Activated naive CD8-positive, alpha-beta T cell treated with anti-CD3 and anti-CD28 coated beads, Interleukin-2, amount 50 U/mL, for 24 hours (primary cell): ENCODE measurements around the gene ACTRT2.

Experiments
- ATAC-seq: fragments of 150-1000 bp; cut with Tn5 transposase; one replicate; pipeline ENCODE4 v1.10.0; 2021
- DNase-seq: peaks from one replicate; pipeline ENCODE4 v3.0.0; 2021
- H3K27ac Mint-ChIP-seq: one replicate; pipeline ENCODE4 v1.8.0; 2021; ENCODE audit warnings: mild to moderate bottlenecking, mixed read lengths
- H3K27me3 Mint-ChIP-seq: one replicate; pipeline ENCODE4 v1.8.0; 2021; ENCODE audit warnings: mixed read lengths
- H3K36me3 Mint-ChIP-seq: one replicate; pipeline ENCODE4 v1.8.0; 2021; ENCODE audit warnings: low read depth, mixed read lengths
- H3K4me1 Mint-ChIP-seq: one replicate; pipeline ENCODE4 v1.8.0; 2021; ENCODE audit warnings: mixed read lengths
- H3K4me3 Mint-ChIP-seq: one replicate; pipeline ENCODE4 v1.8.0; 2021; ENCODE audit warnings: mild to moderate bottlenecking, moderate library complexity, mixed read lengths
- H3K9me3 Mint-ChIP-seq: one replicate; pipeline ENCODE4 v1.8.0; 2021; ENCODE audit warnings: mixed read lengths

ACTRT2 gene

DNA sequence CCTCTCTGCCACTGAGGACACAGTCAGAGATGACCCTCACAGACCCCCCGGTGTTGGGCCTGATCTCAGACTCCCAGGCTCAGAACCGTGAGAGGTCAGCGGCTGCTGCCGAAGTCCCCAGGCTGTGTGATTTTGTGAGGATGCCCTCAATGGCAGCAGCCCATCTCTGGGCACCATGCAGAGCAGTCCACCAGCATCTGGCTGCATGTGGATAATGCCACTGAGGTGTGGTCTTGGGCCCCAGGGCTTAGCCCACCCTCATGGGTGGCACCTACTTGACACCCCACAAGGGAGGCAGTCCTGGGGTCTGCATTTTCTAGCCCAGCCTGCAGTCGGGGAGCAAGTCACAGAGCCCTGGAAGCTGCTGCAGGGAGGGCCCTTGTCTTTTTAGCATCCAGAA is 5.5 kb upstream of the ACTRT2 start:
- Mint-ChIP-seq H3K4me3 (no peak overlapping the region), H3K9me3 (no peaks in the 10 kb centered on the region), H3K27ac (no peak overlapping the region), H3K27me3 (peaks cover 6% of the 10 kb centered on the region), H3K4me1 (peaks cover 3% of the 10 kb centered on the region), H3K36me3 (no peaks in the 10 kb centered on the region)
- ATAC-seq (no peak), DNase-seq (no peak)

DNA sequence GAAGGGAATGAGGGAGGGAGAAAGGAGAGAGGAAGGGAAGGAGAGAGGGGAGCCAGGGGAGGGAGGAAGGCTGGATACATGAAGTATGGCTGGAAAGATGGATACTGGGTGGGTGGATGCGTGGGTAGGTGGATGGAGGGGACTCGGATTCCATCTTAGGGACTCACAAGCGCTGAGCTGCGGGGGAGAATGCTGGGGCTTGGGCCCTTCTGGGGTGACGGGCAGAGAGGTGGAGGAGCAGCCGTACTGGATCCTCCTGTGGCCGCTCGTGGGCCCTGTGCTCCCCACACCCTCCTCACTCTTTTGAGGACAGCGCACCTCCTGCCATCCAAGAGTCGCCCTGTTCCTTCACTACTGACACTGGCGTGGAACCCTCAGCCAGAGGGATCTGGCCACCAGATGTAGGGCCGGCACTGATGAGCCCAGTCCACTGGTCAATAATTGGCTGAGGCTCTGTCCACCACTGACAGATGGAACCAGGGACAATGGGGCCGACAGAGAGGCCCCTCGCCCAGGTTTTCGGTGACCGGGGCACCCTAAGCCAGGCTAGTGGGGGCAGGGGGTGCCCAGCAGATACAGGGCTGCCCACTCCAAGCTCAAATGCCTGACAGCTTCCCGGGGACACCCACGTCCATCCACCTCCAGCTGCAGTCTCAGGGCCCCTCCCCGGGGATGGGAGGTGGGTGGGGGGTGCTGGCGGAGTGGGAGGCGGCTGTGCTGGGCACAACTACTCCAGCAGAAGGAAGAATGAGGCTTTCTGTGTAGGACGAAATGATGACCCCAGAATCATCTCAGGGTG is 4.4 kb upstream of the ACTRT2 start:
- no peak for ATAC-seq
- Mint-ChIP-seq H3K36me3 (no peaks in the 10 kb centered on the region), H3K4me3 (no peak overlapping the region), H3K27me3 (peaks cover 5% of the 10 kb centered on the region), H3K9me3 (no peaks in the 10 kb centered on the region), H3K4me1 (peaks cover 3% of the 10 kb centered on the region), H3K27ac (no peak overlapping the region)
- DNase-seq: no peak

DNA sequence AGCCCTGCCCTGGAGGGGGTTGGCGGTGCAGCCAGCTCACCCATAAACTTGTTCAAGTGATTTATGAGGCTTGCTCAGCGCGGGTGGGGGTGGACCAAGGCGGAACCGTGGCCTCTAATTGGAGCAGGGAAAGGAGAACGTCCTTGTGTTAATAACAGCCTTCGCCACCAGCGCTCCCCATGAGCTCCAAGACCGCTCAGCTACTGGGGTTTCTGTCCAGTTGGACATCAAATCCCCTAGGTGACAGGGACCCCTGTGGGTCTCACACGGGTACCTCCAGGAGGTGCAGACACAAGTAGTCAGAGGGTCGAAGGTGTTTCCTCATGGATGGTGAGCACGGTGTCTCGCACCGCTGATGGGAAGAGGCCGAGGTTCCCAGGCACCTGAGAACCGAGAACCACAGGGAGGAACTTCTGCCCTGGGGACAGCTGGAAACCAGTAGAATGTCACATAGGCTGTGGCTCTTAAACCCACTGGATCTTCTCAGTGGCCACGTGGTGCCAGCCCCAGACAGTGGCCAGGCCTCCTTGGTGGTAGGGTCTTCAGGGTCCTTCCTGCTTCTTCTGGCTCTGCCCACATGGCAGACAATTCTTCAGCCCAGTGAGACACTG is 3.7 kb upstream of the ACTRT2 start:
- Mint-ChIP-seq H3K27me3 (peaks cover 5% of the 10 kb centered on the region), H3K4me3 (no peak overlapping the region), H3K4me1 (peaks cover 3% of the 10 kb centered on the region), H3K27ac (no peak overlapping the region), H3K9me3 (no peaks in the 10 kb centered on the region), H3K36me3 (no peaks in the 10 kb centered on the region)
- DNase-seq (no peak), ATAC-seq (no peak)

DNA sequence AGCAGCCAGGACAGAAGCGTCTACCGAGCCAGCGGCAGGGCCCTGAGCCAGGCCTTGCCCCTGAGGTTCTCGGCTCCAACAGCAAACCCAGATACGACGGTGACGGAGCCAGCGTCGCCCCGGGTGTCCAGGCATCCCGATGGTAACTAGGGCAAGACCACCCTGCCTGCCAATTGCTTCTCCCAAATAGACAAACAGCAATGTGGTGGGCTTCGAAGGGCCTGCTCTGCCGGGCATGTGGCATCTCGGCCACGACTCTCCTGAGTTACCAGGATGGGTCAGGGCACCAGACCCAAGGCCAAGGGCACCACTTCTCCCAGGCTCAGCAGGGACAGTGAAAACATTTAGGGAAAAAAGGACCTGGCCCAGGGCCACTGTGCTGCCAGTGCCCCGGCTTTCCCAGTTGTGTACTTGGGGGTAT is 3.2 kb upstream of the ACTRT2 start:
- Mint-ChIP-seq H3K4me1 (peaks cover 2% of the 10 kb centered on the region), H3K27me3 (peaks cover 5% of the 10 kb centered on the region), H3K4me3 (no peak overlapping the region), H3K36me3 (no peaks in the 10 kb centered on the region), H3K27ac (no peak overlapping the region), H3K9me3 (no peaks in the 10 kb centered on the region)
- DNase-seq: no peak
- no peak for ATAC-seq

DNA sequence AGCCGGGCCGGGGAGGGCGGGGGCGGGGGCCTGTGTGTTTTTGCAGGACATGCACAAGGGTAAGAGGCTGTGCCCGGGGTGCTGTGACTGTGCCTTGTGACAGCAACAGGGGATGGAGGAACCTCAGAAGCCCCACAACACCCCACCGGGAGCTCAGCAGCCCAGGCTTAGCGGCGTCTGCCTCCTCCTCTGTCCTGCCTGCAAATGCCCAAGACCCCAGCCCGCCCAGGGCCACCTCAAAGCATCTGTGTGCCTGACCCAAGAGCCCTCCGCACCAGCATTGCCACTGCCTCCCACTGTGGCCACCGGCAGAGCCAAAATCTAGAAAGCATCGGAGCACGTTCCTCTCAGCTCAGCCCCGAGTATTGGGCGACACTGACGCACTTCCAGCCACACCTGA is 2.7 kb upstream of the ACTRT2 start:
- Mint-ChIP-seq H3K27me3 (no peaks in the 10 kb centered on the region), H3K4me3 (no peak overlapping the region), H3K9me3 (no peaks in the 10 kb centered on the region), H3K4me1 (no peaks in the 10 kb centered on the region), H3K27ac (no peak overlapping the region), H3K36me3 (no peaks in the 10 kb centered on the region)
- ATAC-seq: no peak
- no peak for DNase-seq

DNA sequence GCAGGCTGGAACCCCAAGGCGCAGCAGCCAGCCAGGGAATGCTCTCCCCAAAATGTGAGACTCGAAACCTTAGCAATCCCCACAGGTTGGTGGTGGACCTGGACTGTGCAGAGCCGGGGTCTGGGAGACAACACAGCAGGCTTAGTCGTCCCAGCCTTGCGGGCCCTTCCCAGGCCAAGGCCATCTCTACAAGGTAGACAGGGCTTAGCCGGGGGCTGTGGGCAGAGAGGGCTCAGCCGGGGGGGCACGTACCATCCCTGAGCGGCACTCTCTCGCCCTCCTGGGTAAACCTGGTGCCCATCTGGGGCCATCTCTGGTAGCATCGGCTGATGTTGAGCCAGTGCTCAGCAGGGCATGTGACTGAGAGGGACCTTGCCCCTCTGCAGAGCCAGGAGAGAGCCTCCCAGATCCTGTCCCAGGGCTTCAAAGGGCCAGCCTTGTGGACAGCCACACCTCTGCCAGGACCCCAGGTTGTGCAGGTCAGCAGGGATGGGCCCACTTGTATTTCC is 2.2 kb upstream of the ACTRT2 start:
- ATAC-seq: no peak
- Mint-ChIP-seq H3K9me3 (no peaks in the 10 kb centered on the region), H3K4me1 (no peaks in the 10 kb centered on the region), H3K36me3 (no peaks in the 10 kb centered on the region), H3K4me3 (no peak overlapping the region), H3K27ac (no peak overlapping the region), H3K27me3 (no peaks in the 10 kb centered on the region)
- no peak for DNase-seq

DNA sequence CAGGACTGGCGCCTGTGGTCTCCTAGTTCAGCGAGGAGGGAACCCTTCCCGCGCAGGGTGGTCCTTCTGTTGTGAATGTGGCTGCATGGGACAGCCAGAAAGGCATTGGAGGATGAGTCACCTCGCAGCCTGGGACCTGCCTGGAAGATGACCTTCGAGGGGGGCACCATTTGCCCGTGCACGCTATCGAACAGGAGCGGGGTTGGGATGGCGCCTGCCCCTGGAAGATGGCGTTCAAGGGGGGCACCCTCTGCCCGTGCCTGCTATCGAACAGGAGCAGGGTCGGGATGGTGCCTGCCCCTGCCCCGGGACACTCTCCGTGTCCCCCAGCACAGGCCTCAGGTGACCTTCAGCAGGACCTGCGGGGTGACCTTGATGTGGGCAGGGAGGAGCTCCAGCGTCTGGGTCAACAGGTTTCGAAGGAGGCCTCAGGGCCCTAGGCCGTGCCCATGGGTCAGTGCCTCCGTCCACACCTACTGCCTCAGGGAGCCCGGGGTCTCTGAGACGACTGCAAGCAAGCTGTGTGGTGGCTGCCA is 1.7 kb upstream of the ACTRT2 start:
- DNase-seq (no peak), ATAC-seq (no peak)
- Mint-ChIP-seq H3K27ac (no peak overlapping the region), H3K27me3 (no peaks in the 10 kb centered on the region), H3K4me3 (no peak overlapping the region), H3K36me3 (no peaks in the 10 kb centered on the region), H3K4me1 (no peaks in the 10 kb centered on the region), H3K9me3 (no peaks in the 10 kb centered on the region)

DNA sequence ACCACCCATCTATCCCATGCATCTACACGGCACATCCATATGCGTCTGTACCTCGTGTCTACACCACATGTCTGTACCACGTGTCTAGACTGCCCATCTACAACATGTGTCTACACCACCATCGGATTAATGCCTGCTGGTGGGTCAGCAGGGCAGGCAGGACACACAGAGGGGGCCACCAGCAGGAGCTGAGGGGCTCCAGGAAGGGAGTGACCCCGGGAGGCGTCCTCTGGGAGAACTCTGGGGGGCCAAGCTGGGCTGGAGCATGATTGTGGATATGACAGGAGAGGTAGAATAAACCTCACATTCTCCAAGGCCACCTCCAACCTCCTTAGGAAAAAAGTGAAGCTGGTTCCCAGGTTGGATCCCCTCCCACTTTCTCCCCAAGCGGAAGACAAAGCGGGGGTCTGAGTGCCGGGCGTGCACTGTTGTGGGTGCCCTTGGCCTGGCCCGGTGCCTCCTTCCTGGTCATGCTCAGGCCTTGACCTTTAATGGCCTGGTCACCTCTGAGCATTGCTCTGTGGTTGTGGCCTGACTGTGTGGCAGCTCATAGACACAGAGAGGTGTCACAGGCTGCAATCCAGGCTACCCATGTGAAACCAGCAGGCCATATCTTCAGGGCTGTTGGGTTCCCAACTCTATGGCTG is 881 bp upstream of the ACTRT2 start:
- no peak overlapping the region for H3K4me3 Mint-ChIP-seq
- no peak for ATAC-seq
- no peak overlapping the region for H3K27ac Mint-ChIP-seq
- H3K4me1 Mint-ChIP-seq: no peaks in the 10 kb centered on the region
- H3K36me3 Mint-ChIP-seq: no peaks in the 10 kb centered on the region
- no peaks in the 10 kb centered on the region for H3K9me3 Mint-ChIP-seq
- DNase-seq: no peak
- no peaks in the 10 kb centered on the region for H3K27me3 Mint-ChIP-seq

DNA sequence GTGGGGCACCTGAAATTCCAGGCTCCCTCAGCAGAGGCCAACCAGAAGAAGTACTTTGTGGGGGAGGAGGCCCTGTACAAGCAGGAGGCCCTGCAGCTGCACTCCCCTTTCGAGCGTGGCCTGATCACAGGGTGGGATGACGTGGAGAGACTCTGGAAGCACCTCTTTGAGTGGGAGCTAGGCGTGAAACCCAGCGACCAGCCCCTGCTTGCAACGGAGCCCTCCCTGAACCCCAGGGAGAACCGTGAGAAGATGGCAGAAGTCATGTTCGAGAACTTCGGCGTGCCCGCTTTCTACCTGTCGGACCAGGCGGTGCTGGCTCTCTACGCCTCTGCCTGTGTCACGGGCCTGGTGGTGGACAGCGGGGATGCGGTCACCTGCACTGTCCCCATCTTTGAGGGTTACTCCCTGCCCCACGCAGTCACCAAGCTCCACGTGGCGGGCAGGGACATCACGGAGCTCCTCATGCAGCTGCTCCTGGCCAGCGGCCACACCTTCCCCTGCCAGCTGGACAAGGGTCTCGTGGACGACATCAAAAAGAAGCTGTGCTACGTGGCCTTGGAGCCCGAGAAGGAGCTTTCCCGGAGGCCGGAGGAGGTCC is 634 bp downstream of the ACTRT2 start:
- no peaks in the 10 kb centered on the region for H3K9me3 Mint-ChIP-seq
- no peak overlapping the region for H3K4me3 Mint-ChIP-seq
- no peak for ATAC-seq

DNA sequence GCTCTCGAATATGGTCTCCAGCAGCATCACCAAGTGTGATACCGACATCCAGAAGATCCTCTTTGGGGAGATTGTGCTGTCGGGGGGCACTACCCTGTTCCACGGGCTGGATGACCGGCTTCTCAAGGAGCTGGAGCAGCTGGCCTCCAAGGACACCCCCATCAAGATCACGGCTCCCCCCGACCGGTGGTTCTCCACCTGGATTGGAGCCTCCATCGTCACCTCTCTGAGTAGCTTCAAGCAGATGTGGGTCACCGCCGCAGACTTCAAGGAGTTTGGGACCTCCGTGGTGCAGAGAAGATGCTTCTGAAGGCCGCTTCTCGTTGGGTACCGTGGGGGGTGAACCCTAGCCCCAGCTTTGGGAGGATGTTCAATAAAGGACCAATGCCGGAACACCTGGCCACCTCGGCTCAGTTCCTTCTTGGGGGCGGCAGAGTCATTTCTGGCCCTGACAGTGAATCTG is 1.3 kb downstream of the ACTRT2 start:
- no peaks in the 10 kb centered on the region for H3K9me3 Mint-ChIP-seq
- H3K36me3 Mint-ChIP-seq: no peaks in the 10 kb centered on the region

More for the DNA sequence above, 634 bp downstream of the ACTRT2 start:
- no peaks in the 10 kb centered on the region for H3K36me3 Mint-ChIP-seq
- H3K27ac Mint-ChIP-seq: no peak overlapping the region
- no peaks in the 10 kb centered on the region for H3K27me3 Mint-ChIP-seq
- DNase-seq: no peak
- H3K4me1 Mint-ChIP-seq: no peaks in the 10 kb centered on the region

DNA sequence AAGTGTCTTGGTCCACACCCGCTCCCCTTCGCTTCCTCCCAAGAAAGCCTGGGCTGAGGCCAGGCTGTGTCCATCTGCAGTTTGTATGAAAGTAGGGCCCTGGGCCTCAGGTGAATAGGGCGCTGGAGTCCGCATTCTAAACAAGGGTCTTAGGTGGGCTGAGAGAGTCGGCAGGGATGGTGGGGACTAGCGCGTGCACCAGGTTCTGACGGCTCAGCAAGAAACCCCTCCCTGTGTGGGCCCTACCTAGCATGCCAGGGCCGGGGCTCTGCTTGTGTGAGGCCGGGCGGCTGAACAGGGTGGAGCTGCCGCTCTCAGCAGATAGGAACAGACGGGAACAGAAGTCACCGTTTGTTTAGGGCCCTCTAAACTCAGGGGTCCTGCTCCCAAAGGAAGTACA is 1.7 kb downstream of the ACTRT2 start:
- DNase-seq (no peak), ATAC-seq (no peak)
- H3K27ac Mint-ChIP-seq: no peak overlapping the region
- no peak overlapping the region for H3K4me3 Mint-ChIP-seq
- no peaks in the 10 kb centered on the region for H3K27me3 Mint-ChIP-seq
- H3K4me1 Mint-ChIP-seq: no peaks in the 10 kb centered on the region
- no peaks in the 10 kb centered on the region for H3K36me3 Mint-ChIP-seq
- no peaks in the 10 kb centered on the region for H3K9me3 Mint-ChIP-seq

More for the DNA sequence above, 1.3 kb downstream of the ACTRT2 start:
- Mint-ChIP-seq H3K4me3 (no peak overlapping the region), H3K4me1 (no peaks in the 10 kb centered on the region), H3K27me3 (no peaks in the 10 kb centered on the region), H3K27ac (no peak overlapping the region)
- DNase-seq: no peak
- ATAC-seq: no peak

DNA sequence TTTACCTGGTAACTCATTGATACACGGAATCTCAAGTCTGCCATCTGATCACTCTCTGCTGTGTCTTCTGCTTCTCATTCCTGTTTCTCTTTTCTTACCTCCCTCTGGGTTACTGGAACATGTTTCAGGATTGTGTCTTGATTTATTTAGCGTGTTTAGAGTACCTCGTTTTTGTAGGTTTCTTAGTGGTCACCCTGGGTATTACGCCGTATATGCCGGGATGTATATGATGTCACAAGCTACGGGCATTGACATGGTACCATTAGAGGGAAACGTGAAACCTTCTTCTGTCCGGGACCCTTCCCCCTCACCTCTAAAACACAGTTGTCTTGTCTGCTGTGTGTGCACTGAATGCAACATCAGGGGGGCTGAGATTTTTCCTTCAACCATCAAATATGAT is 2.8 kb downstream of the ACTRT2 start:
- no peaks in the 10 kb centered on the region for H3K4me1 Mint-ChIP-seq
- no peak for DNase-seq
- H3K36me3 Mint-ChIP-seq: no peaks in the 10 kb centered on the region
- H3K27ac Mint-ChIP-seq: no peak overlapping the region
- H3K9me3 Mint-ChIP-seq: no peaks in the 10 kb centered on the region
- no peak overlapping the region for H3K4me3 Mint-ChIP-seq
- ATAC-seq: no peak
- H3K27me3 Mint-ChIP-seq: no peaks in the 10 kb centered on the region

DNA sequence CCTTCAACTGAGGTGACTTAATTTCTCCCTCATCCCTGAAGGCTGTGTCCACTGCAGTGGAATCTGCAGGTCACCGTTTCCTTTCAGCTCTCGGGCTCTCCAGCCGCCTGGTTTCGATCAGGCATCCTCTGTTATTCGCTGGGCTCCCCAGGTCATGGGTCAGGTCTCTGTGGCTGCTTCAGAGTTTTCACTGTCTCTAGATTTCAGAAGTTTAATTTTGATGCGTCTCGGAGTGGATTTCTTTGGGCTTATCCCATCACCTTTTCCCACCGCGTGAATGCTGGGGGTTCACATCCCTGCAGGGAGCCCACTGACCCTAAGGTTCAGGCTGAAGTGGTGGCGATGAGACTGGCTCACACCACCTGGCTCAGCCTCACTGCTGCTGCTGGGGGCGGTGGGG is 3.3 kb downstream of the ACTRT2 start:
- Mint-ChIP-seq H3K9me3 (no peaks in the 10 kb centered on the region), H3K4me1 (no peaks in the 10 kb centered on the region), H3K27ac (no peak overlapping the region), H3K4me3 (no peak overlapping the region), H3K36me3 (no peaks in the 10 kb centered on the region), H3K27me3 (no peaks in the 10 kb centered on the region)
- ATAC-seq (no peak), DNase-seq (no peak)

DNA sequence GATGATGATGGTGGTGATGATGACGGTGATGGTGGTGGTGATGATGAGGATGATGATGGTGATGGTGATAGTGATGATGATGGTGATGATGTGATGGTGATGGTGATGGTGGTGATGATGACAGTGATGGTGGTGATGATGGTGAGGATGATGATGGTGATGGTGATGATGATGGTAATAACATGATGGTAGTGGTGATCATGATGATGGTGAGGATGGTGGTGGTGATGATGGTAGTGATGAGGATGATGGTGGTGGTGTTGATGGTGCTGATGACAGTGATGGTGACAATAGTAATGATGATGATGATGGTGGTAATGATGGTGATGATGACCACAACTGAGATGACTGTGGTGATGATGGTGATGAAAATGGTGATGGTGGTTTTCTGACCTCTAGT is 4.9 kb downstream of the ACTRT2 start:
- DNase-seq (no peak), ATAC-seq (no peak)
- H3K4me1 Mint-ChIP-seq: no peaks in the 10 kb centered on the region
- no peak overlapping the region for H3K27ac Mint-ChIP-seq
- no peaks in the 10 kb centered on the region for H3K36me3 Mint-ChIP-seq
- H3K9me3 Mint-ChIP-seq: no peaks in the 10 kb centered on the region
- H3K4me3 Mint-ChIP-seq: no peak overlapping the region
- no peaks in the 10 kb centered on the region for H3K27me3 Mint-ChIP-seq
